GM18508 (cell line): ENCODE measurements around the gene KANSL1.

Source experiments
- ATAC-seq: cut with Tn5 transposase; IDR thresholded peaks from one replicate; pipeline ENCODE4 v1.9.1; 2021; ENCODE audit warnings: moderate number of reproducible peaks; ENCODE audit not compliant: insufficient read depth, unreplicated experiment

Gene KANSL1

DNA sequence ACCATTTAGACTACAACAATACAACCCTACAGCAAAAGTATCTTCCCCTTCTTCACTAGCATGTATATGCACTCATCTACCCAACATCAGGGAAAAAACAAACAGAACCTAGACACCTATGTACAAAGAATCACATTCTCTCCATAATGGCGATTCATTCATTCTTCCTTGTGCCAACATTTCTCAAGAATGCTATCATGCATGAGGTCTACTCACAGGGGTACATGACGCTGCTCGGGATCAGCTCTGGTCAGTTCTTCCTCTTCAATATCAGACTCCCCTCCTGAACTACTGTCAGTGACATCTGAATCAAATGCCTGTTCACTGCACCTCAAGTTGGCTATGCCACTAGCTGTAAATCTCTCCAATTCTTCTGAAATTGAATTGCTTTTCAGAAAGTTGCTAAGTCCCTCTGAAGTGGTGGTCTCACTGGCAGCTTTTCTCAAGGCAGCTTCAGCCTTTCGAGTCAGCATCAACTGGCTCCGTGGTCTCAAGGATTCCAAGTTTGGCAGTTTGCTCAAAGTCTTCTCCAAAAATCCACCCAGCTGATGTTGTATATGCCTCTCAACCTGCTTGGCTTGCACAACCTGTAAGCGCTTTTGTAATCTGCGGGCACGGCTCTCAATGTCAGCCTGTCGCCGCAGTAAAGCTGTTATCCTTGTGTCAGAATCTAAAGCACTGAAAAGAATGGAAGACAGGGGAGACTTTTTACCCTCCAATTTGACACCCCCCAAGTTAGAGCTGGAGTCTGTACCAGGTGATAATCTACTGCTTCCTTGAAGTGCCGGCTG is 22.4 kb downstream of the KANSL1 start:
- no peak for ATAC-seq

DNA sequence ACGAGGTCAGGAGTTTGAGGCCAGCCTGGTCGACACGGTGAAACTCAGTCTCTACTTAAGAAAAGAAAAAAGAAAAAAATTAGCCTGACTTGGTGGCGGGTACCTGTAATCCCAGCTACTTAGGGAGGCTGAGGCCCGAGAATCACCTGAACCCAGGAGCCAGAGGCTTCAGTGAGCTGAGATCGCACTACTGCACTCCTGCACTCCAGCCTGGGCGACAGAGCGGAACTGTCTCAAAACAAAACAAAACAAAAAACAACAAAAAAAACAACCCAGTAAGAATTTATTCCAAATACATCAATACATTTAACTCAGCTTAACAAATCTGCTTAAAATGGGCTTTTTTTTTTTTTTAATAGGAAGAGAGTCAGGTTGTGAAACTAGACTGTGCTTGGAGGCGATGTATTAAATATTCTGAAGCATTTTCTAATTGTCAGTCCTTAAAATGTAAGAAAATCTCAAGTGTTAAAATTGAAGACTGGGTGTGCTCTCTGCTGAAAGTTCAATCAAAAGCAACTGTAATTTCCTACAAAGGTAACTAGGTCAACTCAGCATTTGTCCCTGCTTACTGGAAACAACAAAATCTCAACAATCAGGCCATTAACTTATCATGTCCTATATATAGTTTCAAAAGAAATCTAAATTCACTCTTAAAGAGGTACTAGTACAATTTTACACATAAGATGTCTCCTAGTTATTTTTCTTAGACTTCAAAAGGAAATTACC is 23.2 kb downstream of the KANSL1 start:
- ATAC-seq, result no peak

DNA sequence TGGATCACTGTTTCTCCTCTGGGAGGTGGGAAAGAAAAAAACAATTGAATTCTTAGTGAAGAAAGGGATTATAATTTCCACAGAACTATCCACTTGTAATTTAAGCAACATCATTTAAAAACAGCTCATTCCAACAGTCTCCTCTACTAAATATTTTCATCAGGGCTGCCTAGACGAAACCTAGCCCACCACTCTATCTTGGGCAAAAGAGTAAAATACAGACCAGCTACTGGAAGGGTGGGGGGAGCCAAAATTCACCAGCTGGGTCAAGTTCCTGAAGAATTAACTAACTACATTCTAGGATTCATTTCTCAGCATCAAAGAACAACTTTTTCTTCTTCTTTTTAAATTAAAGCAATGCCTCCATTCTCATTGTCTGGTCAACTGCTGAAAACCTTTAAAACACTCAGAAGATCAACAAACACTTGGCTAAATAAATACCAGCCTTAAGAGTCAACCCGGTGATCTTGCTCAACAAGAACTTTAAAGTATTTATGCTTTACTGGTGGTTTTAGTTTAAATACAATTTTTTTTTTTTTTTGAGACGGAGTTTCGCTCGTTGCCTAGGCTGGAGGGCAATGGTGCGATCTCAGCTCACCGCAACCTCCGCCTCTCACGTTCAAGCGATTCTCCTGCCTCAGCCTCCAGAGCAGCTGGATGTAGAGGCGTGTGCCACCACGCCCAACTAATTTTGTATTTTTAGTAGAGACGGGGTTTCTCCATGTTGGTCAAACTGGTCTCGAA is 25.2 kb downstream of the KANSL1 start:
- no peak for ATAC-seq

DNA sequence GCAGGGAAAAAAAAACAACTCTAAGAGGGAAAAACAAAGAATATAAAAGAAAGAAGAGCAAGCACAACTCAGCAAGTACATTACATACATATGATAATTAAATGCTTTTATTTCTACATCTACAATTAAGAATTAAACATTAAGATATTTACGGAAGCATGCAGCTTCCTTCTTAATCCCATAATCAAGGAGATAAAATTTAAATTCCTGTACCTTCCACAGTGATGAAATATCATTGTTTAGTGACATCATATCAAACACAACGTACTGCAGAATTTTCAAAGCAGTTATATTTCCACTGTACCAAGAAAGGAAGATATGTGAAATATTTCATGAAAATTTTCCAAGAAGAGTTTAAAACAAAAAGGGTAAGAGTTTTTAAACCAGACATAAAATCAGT is 26.0 kb downstream of the KANSL1 start:
- no peak for ATAC-seq

DNA sequence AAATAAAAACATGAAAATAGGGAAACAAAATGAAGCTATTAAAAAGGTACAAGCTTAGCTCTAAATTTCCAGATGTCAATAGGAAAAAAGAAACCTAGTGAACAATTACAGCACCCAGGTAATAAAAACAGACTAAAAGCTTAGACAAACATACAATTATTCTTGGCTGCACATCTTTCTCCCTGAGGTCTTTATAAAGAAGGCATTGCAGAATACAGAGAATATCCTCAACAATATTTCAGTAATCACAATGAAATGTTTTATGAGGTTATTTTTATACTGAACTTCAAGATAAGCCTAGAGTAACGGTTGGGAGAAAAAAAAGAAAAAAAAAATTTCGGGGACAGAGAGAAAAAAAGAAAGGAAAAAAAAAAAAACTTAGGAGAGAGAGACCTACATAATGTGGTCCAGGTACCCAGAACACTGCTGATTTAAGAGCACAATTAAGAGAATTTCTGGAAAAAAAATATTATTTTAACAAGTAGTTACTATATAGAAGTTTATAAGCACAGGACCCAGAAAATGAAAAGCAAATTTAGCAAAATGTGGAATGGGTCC is 26.5 kb downstream of the KANSL1 start:
- no peak for ATAC-seq

DNA sequence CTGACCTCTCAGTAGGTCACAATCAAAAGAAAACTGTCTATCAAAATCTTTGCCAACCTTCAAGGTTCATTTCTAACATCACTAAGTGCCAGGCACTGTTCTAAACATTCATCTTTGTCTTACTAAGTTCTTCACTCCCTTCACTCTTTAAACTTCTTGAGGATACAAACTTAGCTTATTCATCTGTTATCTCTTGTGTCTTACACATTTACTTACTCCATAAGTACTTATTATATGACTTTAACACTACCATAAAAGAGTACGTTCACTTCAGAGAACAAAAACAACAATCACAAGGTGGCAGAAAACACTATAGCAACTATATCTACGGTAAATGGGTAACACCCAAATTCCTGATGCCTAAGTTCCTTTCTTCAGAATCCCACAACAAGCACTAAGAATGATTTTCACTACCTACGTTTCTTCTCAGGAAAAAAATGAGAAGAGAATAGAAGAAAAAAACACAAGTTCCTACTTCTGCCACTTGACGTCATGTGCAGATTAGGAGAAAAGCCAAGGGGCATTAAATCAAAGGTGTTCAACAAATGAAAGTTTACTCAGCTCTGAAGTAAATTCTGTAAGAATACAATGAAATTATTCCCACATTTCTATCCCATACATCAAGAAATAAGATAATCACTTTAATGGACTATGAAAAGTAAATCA is 29.2 kb downstream of the KANSL1 start:
- no peak for ATAC-seq

DNA sequence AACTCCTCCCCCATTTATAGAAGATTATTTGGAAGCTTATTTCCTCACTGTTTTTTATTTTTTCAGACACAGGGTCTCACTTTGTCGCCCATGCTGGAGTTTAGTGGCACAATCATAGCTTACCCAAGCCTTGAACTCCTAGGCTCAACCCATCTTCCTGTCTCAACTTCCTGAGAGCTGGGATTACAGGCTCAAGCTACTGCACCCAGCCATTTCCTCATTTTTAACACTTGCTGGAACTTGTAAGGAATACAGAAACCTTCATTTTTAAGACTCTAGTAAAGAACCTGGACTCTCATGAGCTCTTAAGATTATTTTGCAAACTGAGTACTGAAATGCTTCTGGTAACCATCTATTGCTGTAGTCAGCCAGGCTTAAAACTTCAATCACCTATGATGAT is 29.9 kb downstream of the KANSL1 start:
- ATAC-seq, result no peak

DNA sequence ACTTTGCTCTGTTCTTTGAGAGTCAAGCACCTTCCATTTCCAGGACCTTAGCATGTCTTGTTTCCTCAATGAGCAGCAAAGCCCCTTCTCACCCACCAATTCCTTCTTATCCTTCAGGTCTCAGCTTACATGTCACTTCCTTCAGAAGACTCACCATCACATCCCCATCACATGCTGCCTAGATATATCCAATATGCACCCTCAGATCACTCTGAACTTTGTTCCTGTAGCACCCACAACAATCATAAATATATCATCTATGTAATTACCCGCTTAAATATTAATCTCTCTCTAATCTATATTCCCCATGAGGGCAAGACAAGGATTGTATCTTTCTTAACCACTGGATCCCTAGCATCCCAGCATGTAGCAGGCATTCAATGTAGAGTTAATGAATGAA is 30.4 kb downstream of the KANSL1 start:
- ATAC-seq, result no peak

DNA sequence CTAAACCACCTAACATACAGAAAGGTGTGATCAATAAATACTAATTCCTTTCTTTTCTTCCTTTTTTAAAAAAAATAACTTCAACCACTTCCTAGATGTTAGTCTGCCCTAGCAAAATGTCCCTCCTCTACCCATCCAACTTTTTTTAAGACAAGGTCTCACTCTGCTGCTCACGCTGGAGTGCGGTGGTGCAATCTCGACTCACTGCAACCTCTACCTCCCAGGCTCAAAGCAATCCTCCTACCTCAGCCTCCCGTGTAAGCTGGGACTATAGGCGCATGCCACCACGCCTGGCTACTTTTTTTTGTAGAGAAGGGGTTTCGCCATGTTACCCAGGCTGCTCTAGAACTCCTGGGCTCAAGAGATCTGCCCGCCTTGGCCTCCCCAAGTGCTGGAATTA is 33.1 kb downstream of the KANSL1 start:
- ATAC-seq, result no peak

DNA sequence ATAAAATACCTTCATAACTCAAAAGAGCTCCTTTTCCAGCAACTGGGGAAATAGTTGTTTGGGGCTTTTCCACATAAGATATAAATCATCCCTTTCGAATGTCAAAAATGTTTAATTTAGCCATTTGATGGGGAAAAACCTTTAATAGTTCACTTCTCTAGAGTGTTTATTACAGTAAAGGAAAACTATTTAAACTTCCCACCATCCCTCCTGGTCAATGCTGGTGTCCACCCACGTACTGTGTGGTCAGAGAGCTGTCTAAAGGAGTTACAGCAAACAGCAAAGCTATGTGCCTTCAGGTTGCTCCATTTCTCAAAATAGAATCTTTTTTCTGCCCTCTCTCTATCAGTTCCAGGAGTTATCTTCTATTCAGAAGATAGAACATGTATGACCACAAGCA is 33.5 kb downstream of the KANSL1 start:
- no peak for ATAC-seq

DNA sequence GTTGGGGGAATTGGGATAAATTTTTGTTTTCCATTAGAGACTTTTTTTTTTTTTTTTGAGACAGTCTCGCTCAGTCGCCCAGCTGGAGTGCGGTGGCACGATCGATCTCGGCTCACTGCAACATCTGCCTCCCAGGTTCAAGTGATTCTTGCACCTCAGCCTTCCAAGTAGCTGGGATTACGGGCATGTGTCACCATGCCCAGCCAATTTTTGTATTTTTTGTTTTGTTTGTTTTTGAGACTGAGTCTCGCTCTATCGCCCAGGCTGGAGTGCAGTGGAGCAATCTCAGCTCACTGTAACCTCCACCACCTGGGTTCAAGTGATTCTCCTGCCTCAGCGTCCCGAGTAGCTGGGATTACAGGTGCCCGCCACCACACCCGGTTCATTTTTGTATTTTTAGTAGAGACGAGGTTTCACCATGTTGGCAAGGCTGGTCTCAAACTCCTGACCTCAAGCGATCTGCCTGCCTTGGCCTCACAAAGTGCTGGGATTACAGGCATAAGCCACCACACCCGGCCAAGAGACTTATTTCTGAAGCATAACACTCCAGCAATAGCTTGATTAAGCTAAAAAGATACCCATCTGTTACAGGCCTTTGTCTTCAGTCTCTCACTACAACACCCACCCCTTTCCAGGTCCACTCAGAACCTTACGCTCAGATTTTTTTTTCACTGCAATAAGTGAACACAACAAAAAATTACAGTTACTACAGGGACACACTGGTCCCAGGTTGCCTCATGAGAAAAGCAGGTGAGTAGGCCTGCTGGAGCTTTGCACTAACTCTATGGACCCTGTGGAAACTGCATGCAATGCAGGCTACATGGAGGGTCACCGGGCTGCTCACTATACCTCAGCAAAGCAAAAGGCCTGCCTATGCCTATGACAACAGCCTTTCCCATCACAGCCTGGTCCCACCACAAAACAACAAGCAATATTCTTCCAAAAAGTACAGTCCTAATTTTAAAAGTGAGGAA is 34.6 kb downstream of the KANSL1 start:
- no peak for ATAC-seq

DNA sequence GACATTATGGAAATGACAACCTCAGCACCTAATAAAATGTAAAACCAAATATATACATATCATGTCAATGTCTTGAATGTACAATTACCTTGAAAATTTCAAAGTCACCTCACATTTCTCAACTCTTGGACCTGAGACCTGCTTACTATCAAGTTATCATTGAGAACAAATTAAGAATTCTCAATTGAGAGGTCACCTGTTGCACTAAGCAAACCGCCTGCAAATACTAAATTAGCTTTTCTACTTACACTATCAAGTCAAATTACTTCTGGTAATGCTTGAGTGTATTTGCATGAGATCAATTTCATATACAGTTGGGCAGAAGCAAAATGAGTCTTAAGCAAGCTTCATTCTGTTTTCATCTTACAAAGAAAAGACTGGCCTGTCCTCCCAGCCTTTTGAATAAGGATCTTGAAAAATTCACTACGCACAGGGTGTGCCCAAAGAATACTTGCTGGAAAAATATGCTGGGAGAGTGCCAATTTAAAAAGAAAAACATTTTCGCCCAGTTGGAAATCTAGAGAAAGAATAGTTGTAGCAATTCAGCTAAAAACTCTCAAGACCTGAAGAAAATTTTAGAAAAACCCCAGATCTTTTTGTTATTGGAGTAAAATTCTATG is 35.7 kb downstream of the KANSL1 start:
- no peak for ATAC-seq

DNA sequence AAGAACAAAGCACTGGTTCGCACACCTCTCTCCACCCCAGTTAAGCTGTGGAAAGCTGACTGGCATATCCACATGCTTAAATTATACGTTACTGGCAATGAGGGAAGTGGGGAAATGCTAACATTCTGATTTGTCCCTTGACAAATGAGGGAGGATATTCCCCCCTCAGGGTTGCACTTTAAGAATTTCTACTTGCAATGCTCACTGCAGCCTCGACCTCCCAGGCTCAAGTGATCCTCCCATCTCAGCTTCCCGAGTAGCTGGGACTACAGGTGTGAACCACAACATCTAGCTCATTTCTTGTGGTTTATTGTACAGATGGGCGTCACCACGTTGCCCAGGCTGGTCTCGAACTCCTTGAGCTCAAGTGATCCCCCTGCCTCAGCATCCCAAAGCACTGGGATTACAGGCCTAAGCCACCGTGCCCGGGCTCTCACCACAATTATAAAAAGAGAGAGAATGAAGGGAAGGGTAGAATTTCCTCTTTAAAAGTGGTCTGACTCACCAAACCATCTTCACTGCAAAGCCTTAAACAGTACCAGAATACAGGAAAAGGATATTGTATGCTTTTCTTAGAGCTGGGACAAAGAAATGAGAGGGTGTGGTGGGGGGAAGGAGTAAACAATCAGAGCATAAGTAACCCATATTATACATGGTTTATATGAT is 38.9 kb downstream of the KANSL1 start:
- ATAC-seq, result no peak

DNA sequence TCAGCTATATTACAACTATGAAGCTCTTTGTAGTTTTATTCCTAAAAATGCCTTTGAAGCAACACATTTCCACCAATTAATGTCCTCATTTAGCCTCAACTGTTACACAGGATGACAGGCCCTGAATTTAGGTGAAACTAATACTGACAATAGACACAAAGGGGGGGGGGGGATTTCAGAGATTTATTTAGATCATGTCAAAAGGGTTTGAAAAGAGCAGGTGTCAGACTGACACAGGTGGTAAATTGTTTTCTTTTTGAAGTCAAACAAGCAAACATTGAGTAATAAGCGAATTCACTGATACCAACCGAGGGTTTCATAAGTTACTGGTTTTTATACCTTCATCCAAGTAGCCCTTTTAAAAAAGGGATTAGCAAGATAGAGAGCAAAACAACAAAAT is 40.8 kb downstream of the KANSL1 start:
- ATAC-seq, result no peak

DNA sequence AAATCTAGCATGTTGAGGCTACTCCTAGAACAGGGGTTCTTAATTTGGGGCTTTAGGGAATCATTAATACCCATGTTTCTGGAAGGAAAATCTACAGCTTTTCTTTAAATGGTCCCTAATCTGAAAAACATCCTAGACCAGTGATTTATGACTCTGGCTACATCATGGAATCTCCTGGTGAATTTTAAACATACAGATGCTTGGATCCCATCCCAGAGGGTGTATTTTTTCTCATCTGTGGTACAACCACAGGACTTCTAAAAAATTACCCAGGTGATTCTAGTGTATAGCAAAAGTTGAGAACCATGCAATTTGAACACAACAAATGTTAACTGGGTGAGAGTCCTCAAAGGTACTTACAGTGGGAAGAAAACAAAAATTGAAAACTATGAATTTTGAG is 41.5 kb downstream of the KANSL1 start:
- no peak for ATAC-seq

DNA sequence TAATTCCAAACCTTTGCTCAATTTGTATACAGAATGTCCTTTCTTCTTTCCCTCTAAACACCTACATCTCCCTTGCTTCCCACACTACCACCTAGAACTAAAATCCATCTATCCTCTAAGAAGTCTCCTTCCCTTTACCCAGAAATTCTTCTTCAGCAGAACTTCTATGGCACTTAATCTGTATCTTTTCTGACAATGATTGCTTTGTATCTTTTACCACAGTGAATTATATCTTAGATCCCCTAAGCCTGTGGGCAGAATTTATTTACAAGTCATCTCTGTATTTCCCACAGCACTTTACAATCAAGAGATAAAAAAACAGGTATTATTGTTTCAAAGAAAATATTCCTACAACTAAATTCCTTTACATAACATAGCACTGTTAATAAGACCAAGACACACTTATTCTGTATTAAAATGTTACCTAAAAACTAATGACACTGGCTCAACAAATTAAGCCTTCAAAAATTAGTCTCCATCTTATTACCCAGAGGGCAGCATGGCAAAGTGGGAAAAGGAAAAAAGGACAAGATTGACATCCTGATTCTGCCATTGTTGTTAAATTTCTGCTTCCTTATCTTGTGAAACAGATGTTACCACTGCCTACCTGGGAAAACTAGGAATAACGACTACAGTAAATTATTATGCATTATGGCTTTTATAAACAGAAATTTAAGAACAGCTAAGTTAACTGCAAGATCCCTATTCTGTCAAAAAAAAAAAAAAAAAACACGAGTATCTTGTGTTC is 42.8 kb downstream of the KANSL1 start:
- no peak for ATAC-seq

DNA sequence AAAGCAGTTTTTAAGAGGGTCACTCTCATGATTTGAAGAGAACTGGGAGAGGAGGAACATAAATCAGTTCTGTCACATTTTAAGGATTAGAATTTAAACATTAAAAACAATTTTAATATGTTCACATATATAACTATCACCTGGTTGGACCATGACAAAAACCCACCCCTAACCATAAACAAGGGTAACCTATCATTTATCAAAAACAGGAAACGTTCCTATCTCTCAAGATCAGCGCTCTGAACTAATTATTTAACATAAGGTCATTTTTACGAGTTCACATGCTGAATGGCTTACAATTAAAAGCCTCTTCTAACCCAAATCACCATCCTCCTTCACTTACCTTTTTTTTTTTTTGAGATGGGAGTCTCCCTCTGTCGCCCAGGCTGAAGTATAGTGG is 45.0 kb downstream of the KANSL1 start:
- no peak for ATAC-seq

DNA sequence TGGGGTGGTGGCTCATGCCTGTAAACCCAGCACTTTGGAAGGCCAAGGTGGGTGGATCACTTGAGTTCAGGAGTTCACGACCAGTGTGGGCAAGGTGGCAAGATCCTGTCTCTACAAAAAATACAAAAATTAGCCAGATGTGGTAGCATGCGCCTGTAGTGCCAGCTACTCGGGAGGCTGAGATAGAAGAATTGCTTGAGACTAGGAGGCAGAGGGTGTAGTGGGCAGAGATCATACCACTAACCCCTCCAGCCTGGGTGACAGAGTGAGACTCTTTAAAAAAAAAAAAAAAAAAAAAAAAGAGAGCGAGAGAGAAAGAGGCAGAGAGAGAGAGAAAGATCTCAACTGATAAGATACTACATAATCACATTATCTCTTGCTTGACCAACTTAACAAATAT is 45.9 kb downstream of the KANSL1 start:
- no peak for ATAC-seq
